ENCODE results near the gene DHPS.
A peak's percentile ranks its signal among the peaks of the same experiment; 100 is the strongest.
"Not testable (repeated sequence)": the region's sequence is repeated elsewhere in the genome, so short reads cannot be mapped to it uniquely, and the experiment has no call there.

DHPS gene

DNA sequence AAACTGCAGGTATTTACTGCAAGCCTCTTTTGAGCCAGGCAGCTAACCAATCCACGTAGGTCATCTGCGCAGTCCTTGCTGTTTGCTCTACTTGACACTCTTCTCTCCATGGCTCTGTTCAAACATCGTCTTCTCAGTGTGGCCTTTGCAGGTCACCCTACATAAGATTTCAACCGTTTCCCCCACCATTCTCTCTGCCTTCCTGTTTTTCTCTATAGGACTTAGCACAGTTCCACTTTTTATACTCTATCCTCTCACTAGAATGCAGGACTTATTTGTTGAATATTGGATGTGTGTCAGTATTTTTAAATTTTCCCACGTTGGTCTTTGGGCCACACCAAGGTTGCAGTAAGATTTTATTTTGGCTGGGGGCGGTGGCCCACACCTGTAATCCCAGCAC, 16.5 kb upstream of the DHPS start:
- Histone ChIP-seq H2AFZ (no peak overlapping the region), H3K27me3 (ENCODE audit: control insufficient read depth, insufficient read depth, low read length) (no peaks in the 10 kb centered on the region), H3K27ac (no peak overlapping the region), H3K4me2 (ENCODE audit: low read length) (no peak overlapping the region), H3K4me3 (ENCODE audit: low read depth, low read length) (no peak overlapping the region), H3K9me3 (ENCODE audit: control insufficient read depth, low read length) (no peaks in the 10 kb centered on the region), H3K9ac (no peak overlapping the region), H3K36me3 (ENCODE audit: control insufficient read depth, insufficient read depth, low read length) (no peaks in the 10 kb centered on the region), H3K4me1 (no peaks in the 10 kb centered on the region), H3K79me2 (peaks cover under 1% of the 10 kb centered on the region)
- TF ChIP-seq, protein P1, sequence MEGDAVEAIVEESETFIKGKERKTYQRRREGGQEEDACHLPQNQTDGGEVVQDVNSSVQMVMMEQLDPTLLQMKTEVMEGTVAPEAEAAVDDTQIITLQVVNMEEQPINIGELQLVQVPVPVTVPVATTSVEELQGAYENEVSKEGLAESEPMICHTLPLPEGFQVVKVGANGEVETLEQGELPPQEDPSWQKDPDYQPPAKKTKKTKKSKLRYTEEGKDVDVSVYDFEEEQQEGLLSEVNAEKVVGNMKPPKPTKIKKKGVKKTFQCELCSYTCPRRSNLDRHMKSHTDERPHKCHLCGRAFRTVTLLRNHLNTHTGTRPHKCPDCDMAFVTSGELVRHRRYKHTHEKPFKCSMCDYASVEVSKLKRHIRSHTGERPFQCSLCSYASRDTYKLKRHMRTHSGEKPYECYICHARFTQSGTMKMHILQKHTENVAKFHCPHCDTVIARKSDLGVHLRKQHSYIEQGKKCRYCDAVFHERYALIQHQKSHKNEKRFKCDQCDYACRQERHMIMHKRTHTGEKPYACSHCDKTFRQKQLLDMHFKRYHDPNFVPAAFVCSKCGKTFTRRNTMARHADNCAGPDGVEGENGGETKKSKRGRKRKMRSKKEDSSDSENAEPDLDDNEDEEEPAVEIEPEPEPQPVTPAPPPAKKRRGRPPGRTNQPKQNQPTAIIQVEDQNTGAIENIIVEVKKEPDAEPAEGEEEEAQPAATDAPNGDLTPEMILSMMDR (IDR thresholded peaks at IDR 0.05): no peak

DNA sequence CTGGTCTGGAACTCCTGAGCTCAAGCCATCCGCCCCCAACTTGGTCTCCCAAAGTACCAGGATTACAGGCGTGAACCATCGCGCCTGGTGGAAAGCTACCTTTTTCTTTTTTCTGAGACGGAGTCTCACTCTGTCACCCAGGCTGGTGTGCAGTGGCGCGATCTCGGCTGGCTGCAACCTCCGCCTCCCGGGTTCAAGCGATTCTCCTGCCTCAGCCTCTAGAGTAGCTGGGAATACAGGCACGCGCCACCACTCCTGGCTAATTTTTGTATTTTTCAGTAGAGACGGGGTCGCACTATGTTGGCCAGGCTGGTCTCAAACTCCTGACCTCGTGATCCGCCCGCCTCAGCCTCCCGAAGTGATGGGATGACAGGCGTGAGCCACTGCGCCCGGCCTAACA, 15.7 kb upstream of the DHPS start:
- H2AFZ ChIP-seq; H3K4me2 ChIP-seq (ENCODE audit: low read length); H3K27ac ChIP-seq; H3K4me3 ChIP-seq (ENCODE audit: low read depth, low read length); H3K79me2 ChIP-seq; H3K36me3 ChIP-seq (ENCODE audit: control insufficient read depth, insufficient read depth, low read length); H3K9me3 ChIP-seq (ENCODE audit: control insufficient read depth, low read length); H3K4me1 ChIP-seq; H3K9ac ChIP-seq; H3K27me3 ChIP-seq (ENCODE audit: control insufficient read depth, insufficient read depth, low read length): not testable (repeated sequence)

DNA sequence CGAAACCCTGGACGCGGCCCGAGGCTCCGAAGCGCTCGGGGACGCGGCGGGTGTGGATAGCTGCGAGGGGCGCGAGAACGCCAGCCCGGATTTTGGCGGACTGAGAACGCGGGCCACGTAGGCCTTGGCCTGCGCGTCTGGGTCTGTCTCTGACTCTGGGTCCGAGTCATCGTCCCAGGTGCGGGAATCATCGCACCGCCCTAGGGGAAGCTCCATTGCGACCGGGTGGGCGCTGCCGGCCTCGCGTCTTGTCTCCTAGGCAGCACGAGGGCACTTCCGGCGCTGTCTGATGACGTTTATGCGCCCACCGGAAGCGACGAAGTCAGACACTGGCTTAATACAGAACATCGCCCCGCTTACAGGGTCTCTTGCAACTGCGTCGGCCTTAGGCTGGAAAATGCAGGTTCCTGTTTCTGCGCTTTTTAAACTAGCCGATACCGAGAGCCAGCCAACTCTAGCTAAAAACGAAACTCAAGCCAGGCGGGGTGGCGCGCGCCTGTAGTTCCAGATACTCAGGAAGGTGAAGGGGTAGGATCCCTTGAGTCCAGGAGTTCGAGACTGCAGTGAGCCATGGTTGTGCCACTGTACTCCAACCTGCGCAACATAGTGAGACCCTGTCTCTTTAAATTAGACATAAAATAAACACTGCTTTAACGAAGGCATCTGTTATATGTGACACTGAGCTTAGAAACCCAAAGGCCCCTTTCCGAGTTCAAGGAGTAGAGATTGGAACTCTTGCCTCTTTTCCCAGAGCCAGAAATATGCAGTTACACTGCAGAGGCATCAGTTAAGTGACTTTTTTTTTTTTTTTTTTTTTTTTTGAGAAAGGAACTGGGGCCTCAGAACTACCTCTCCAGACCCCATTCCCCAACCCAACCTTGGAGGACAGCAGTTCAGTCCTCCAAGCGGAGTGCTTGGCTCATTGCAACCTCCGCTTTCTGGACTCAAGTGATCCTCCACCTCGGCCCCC, 15.0 kb upstream of the DHPS start, which contains the start of gene FBXW9:
Gene FBXW9, minus strand, starts transcription at position 266 of the 970 bp plus-strand sequence. Its CDS starts 50 bp downstream, at position 216.
- peak within 1 kb of the TSS; percentile 68 for H3K4me3 ChIP-seq (ENCODE audit: low read depth, low read length)
- TF ChIP-seq, protein P1 (IDR thresholded peaks at IDR 0.05): no peak
- peak within 1 kb of the TSS; percentile 72 for H3K4me2 ChIP-seq (ENCODE audit: low read length)
- no peaks in the 10 kb centered on the region for H3K27me3 ChIP-seq (ENCODE audit: control insufficient read depth, insufficient read depth, low read length)
- H3K36me3 ChIP-seq (ENCODE audit: control insufficient read depth, insufficient read depth, low read length): no peaks in the 10 kb centered on the region
- no peaks in the 10 kb centered on the region for H3K79me2 ChIP-seq
- H3K4me1 ChIP-seq: no peaks in the 10 kb centered on the region
- peak within 1 kb of the TSS; percentile 21 for H3K9ac ChIP-seq
- peak within 1 kb of the TSS; percentile 74 for H3K27ac ChIP-seq
- peak within 1 kb of the TSS; percentile 99 for H2AFZ ChIP-seq
- H3K9me3 ChIP-seq (ENCODE audit: control insufficient read depth, low read length): no peaks in the 10 kb centered on the region

DNA sequence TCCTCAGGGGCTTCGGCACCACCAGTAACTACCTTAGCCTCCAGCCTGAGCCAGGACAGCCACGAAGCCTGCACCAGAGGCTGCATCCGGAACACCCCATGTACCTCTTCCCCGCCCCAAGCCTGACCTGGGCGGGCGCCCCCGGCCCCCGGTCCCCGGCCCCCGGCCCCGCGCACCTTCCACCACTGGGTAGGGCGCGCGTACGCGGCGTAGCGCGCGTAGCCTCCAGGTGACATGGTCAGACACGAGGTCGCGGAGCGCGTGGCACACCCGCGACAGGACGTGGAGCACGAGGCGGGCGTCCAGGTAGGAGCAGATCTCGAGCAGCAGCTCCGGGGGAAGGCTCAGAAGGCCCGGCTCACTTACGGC, 14.3 kb upstream of the DHPS start:
- Histone ChIP-seq H3K36me3 (ENCODE audit: control insufficient read depth, insufficient read depth, low read length) (no peaks in the 10 kb centered on the region), H2AFZ (peak overlapping the region; percentile 99), H3K4me2 (ENCODE audit: low read length) (peak overlapping the region; percentile 72), H3K4me3 (ENCODE audit: low read depth, low read length) (peak overlapping the region; percentile 68), H3K27me3 (ENCODE audit: control insufficient read depth, insufficient read depth, low read length) (no peaks in the 10 kb centered on the region), H3K9me3 (ENCODE audit: control insufficient read depth, low read length) (no peaks in the 10 kb centered on the region), H3K27ac (peak overlapping the region; percentile 74), H3K4me1 (no peaks in the 10 kb centered on the region), H3K9ac (peak overlapping the region; percentile 21), H3K79me2 (no peaks in the 10 kb centered on the region)
- TF ChIP-seq, protein P1 (IDR thresholded peaks at IDR 0.05): no peak

DNA sequence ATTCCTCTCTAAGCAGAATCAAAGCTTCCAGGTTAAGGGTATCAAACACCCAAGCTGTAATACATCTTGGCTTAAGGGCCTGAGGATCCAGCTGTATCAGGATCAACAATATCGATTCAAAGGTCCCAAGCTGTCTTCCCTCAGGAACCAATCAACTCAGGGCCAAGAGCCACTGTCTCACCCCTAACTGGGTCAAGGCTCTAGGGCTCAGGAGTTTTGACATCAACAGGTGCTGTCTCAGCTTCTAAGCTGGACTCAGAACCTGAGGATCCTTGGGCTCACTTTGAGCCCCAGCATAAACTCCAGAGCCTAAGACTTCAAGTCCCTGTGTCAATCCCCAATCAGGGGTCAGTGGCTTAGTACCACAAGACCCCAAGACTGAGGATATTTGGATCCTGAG, 13.8 kb upstream of the DHPS start:
- H3K9me3 ChIP-seq (ENCODE audit: control insufficient read depth, low read length): no peaks in the 10 kb centered on the region
- H3K79me2 ChIP-seq: no peaks in the 10 kb centered on the region
- H3K36me3 ChIP-seq (ENCODE audit: control insufficient read depth, insufficient read depth, low read length): no peaks in the 10 kb centered on the region
- TF ChIP-seq, protein P1 (IDR thresholded peaks at IDR 0.05): no peak
- H3K9ac ChIP-seq: no peak overlapping the region
- H3K4me1 ChIP-seq: no peaks in the 10 kb centered on the region
- H3K27me3 ChIP-seq (ENCODE audit: control insufficient read depth, insufficient read depth, low read length): no peaks in the 10 kb centered on the region
- H2AFZ ChIP-seq: peak overlapping the region; percentile 99
- no peak overlapping the region for H3K27ac ChIP-seq
- H3K4me2 ChIP-seq (ENCODE audit: low read length): peak overlapping the region; percentile 72
- H3K4me3 ChIP-seq (ENCODE audit: low read depth, low read length): peak overlapping the region; percentile 68
